ENCODE results near the gene ADI1.
"Not testable (repeated sequence)": the region's sequence is repeated elsewhere in the genome, so short reads cannot be mapped to it uniquely, and the experiment has no call there.

The ADI1 gene

DNA sequence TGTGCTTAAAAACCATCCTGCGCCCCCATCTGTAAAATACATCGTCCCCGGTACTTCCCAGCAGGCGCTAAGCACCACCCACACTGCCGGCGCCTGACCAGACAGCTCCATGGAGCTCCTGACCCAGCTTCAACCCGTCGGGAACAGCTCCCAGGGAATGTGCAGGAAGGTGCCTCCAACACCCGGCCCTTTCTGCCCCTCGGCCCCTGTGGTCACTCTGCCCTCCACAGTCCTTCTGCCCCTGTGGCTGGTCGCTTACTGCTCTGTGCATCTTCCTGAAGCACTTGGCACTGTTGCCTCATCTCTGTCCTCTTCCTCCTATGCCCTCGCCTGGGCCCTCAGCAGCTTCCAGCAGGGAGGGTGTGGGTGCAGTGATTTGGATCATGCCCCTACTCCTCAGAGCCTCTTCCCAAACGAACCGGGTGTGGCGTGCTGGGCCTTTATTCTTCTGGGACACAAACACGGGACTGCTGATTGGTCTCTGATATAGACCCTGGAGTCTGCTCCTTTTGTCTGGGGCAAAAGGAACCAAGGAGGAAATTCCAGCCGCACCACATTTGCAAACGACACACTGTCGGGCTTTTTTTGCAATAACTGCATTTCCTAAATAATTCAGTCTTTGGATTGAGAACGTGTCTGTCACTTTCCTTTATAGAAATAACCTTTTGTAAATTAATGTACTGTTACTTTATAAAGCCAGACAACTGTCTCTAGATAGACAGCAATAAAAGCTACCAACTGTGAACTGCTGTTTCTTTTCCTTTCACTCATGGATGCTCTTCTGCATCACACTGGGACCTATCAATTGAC is 65.9 kb downstream of the ADI1 start:
- TF ChIP-seq CTCF (IDR thresholded peaks at IDR 0.05; ENCODE audit: control extremely low read depth, extremely low read depth, low read depth, missing control alignments) = no peak
- ChIA-PET POLR2A (no interaction called here), CTCF (interaction anchor here (1.3 to 4.9 kb wide), 3 partner anchors 8 to 15 kb away, joined by 4 to 42 read pairs (median 19); no protein-coding TSS in a partner anchor)
- DNase-seq (ENCODE audit: extremely low spot score) = no peak

DNA sequence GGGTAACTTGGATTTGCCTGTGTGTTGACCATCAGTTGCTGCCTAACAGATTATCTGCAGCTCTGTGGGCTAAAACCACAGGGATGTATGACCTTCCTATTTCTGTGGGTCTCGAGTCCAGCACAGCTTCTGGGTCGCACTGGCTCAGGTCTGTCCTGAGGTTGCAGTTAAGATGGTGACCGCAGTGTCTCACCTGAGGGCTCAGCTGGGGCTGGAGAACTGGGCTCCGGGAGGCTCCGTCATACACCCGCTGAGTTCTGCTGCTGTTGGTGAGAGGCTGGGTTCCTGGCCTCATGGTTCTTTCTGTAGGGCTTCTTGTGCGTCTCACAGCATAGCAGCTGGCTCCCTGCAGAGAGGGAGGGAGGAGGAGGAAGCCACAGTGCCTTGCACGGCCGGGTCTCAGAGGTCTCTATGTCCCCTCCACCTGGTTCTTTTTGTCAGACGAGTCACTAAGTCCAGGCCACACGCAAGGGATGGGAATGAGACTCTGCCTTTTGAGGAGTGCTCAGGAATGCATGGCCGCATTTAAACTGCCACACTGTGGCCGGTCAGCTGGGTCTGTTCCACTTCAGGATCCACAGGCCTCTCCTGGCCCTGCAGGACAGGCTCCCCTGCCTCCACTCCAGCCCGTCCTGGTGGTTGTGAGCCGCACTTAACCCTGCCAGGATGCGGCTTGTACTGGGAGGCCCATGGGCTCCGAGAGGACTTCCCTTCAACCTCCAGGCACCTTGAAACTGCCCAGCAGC is 67.2 kb downstream of the ADI1 start:
- DNase-seq (ENCODE audit: extremely low spot score) = no peak
- no peak for TF ChIP-seq CTCF (IDR thresholded peaks at IDR 0.05; ENCODE audit: control extremely low read depth, extremely low read depth, low read depth, missing control alignments)
- ChIA-PET POLR2A (interaction anchor here (0.7 kb wide), 1 partner anchor 48 kb away, joined by 3 read pairs; no protein-coding TSS in a partner anchor), CTCF (interaction anchor here (1.3 to 4.9 kb wide), 4 partner anchors 9 to 23 kb away, joined by 4 to 42 read pairs (median 12); no protein-coding TSS in a partner anchor)

DNA sequence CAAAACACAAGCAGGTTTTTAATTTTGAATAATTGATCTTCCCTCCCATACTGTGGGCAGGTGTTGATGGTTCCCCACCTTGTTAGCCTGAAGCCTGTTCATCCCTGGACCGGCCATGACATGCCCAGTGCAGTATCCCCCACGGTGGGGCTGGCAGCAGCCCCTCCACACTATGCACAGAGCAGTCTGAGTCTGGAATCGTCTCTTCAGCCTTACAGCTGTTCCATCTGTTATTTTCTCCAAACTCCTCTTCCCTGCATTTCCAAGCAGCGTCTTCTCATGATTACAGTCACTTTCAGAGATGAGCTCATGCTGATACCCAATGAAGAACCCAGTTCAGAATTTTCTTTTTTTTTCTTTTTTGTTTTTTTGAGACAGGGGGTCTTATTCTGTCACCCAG is 68.2 kb downstream of the ADI1 start:
- ChIA-PET POLR2A (no interaction called here), CTCF (interaction anchor here (1.5 to 4.9 kb wide), 3 partner anchors 8 to 22 kb away, joined by 4 to 42 read pairs (median 19); no protein-coding TSS in a partner anchor)
- DNase-seq (ENCODE audit: extremely low spot score) = no peak
- TF ChIP-seq CTCF (IDR thresholded peaks at IDR 0.05; ENCODE audit: control extremely low read depth, extremely low read depth, low read depth, missing control alignments) = no peak

DNA sequence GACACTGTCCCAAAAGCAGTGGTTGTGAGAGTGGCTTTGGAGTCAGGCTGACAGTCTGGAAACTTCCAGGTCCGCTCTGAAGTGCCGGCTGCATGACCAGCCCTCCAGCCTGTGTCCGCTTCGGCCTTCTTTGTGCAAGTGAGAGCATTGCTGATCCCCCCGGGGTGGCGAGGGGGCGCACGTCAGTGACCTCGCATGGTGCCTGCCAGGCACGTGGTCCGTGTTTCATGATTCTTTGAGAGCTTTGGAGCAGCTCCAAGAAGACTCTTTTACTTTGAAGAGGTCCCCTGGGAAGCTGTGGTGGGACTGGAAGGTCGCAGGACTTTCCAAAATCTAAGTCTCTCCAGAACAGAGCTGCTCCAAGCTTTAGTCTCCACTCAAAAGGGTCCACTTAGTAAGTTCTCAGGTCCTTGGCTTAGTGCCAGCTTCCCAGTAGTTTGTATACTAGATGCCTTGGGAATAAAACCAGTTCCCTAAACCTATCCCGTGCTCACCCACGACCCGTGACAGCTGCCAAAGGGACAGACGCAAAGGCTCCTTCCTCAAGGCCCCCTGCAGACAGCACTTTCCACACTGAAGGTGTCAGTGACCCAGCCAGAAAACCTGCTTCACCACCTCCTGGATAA is 68.8 kb downstream of the ADI1 start:
- POLR2A ChIA-PET = no interaction called here

DNA sequence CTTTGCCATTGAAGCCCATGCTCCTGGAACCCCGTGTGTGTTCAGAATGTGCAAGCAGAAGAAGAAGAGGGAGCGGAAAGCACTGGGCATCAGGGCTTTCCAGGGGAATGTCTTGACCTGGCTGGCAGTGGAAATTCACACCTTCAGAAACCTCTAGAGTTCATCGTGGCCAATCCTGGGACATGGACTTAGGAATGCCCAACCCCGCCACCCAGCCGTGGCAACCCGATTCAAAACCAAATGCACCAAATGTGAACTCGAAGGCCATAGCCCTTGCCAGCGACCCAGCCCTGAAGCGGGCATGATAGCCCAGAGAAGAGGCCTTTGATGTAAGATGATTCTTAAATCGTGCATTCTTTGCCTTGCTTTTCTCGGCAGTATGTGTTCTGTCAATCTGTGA is 69.4 kb downstream of the ADI1 start:
- CTCF ChIA-PET = interaction anchor here (1.0 to 4.9 kb wide), 3 partner anchors 7 to 12 kb away, joined by 3 to 42 read pairs (median 19); no protein-coding TSS in a partner anchor
- POLR2A ChIA-PET = no interaction called here
- TF ChIP-seq CTCF (IDR thresholded peaks at IDR 0.05; ENCODE audit: control extremely low read depth, extremely low read depth, low read depth, missing control alignments) = no peak
- no peak for DNase-seq (ENCODE audit: extremely low spot score)

More for the DNA sequence above, 68.8 kb downstream of the ADI1 start:
- no peak for DNase-seq (ENCODE audit: extremely low spot score)
- TF ChIP-seq CTCF (IDR thresholded peaks at IDR 0.05; ENCODE audit: control extremely low read depth, extremely low read depth, low read depth, missing control alignments) = no peak
- CTCF ChIA-PET = interaction anchor here (3.7 to 4.9 kb wide), 2 partner anchors 8 to 11 kb away, joined by 19 to 42 read pairs; no protein-coding TSS in a partner anchor

DNA sequence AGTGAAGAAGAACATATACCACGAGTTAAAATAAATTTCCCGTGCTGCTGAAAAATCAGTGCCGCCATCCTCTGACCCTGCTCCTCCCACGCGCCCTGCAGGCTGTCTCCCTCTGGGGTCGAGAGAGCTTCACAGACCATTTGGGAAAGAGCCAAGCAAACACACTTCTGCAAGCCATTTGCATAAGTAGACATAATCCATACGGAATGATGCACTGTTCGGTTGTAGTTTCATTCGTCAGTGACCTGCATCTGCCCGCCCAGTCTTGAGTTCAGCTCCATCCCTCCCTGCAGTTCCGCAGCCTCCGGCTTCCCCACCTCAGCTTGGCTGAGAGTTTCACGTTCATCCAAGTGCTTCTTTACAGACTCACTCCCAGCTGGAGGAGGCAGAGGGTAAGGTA is 70.2 kb downstream of the ADI1 start:
- CTCF ChIA-PET = interaction anchor here (0.8 to 1.0 kb wide), 3 partner anchors 13 to 1329 kb away, joined by 3 read pairs; no protein-coding TSS in a partner anchor
- no peak for DNase-seq (ENCODE audit: extremely low spot score)
- TF ChIP-seq CTCF (IDR thresholded peaks at IDR 0.05; ENCODE audit: control extremely low read depth, extremely low read depth, low read depth, missing control alignments) = no peak
- POLR2A ChIA-PET = no interaction called here

GRCh38 chr2:3448441-3448911 is 70.9 kb downstream of the ADI1 start:
- CTCF ChIA-PET = interaction anchor here (0.8 to 1.5 kb wide), 4 partner anchors 14 to 1328 kb away, joined by 3 to 6 read pairs (median 3); no protein-coding TSS in a partner anchor
- DNase-seq (ENCODE audit: extremely low spot score); POLR2A ChIA-PET: not testable (repeated sequence)
